ENCODE results near the gene SMIM12.

SMIM12 gene

GRCh38 chr1:34865981-34866761, 6.6 kb upstream of the SMIM12 start:
- H3K9ac ChIP-seq (ENCODE audit: low read depth in 1 of 2, low read length in 2 of 2): peak overlapping the region; percentile 67 to 79

GRCh38 chr1:34865573-34865972, 6.0 kb upstream of the SMIM12 start:
- no peaks in the 10 kb centered on the region for H3K27me3 ChIP-seq (ENCODE audit: control insufficient read depth in 1 of 2, insufficient read depth in 2 of 2, low read length in 2 of 2)
- H3K9me3 ChIP-seq (ENCODE audit: control insufficient read depth in 1 of 2, low read length in 2 of 2): no peaks in the 10 kb centered on the region
- H3K9ac ChIP-seq (ENCODE audit: low read depth in 1 of 2, low read length in 2 of 2): peak overlapping the region; percentile 67 to 79
- no peaks in the 10 kb centered on the region for H3K36me3 ChIP-seq (ENCODE audit: control insufficient read depth in 1 of 2, insufficient read depth in 2 of 2, low read length in 2 of 2)
- peak overlapping the region; percentile 71 to 75 for H3K4me3 ChIP-seq (ENCODE audit: low read depth in 1 of 2, low read length in 2 of 2)
- H3K4me1 ChIP-seq (ENCODE audit: control insufficient read depth in 1 of 2, insufficient read depth in 2 of 2, low read length in 2 of 2): peaks cover 6 to 8% of the 10 kb centered on the region in 2 donors
- peak overlapping the region; percentile 78 for H3K27ac ChIP-seq (ENCODE audit: low read depth, low read length)

More at GRCh38 chr1:34865981-34866761, 6.6 kb upstream of the SMIM12 start:
- Histone ChIP-seq H3K4me3 (ENCODE audit: low read depth in 1 of 2, low read length in 2 of 2) (peak overlapping the region; percentile 71 to 75), H3K4me1 (ENCODE audit: control insufficient read depth in 1 of 2, insufficient read depth in 2 of 2, low read length in 2 of 2) (peaks cover 6 to 8% of the 10 kb centered on the region in 2 donors), H3K36me3 (ENCODE audit: control insufficient read depth in 1 of 2, insufficient read depth in 2 of 2, low read length in 2 of 2) (no peaks in the 10 kb centered on the region), H3K27ac (ENCODE audit: low read depth, low read length) (peak overlapping the region; percentile 78), H3K9me3 (ENCODE audit: control insufficient read depth in 1 of 2, low read length in 2 of 2) (no peaks in the 10 kb centered on the region), H3K27me3 (ENCODE audit: control insufficient read depth in 1 of 2, insufficient read depth in 2 of 2, low read length in 2 of 2) (no peaks in the 10 kb centered on the region)

GRCh38 chr1:34864759-34865158, 5.2 kb upstream of the SMIM12 start:
- Histone ChIP-seq H3K9me3 (ENCODE audit: control insufficient read depth in 1 of 2, low read length in 2 of 2) (no peaks in the 10 kb centered on the region), H3K4me1 (ENCODE audit: control insufficient read depth in 1 of 2, insufficient read depth in 2 of 2, low read length in 2 of 2) (peaks cover 12 to 14% of the 10 kb centered on the region in 2 donors), H3K27me3 (ENCODE audit: control insufficient read depth in 1 of 2, insufficient read depth in 2 of 2, low read length in 2 of 2) (no peaks in the 10 kb centered on the region), H3K27ac (ENCODE audit: low read depth, low read length) (no peak overlapping the region), H3K36me3 (ENCODE audit: control insufficient read depth in 1 of 2, insufficient read depth in 2 of 2, low read length in 2 of 2) (no peaks in the 10 kb centered on the region), H3K9ac (ENCODE audit: low read depth in 1 of 2, low read length in 2 of 2) (no peak overlapping the region), H3K4me3 (ENCODE audit: low read depth in 1 of 2, low read length in 2 of 2) (no peak overlapping the region)

GRCh38 chr1:34863501-34863900, 4.0 kb upstream of the SMIM12 start:
- H3K9me3 ChIP-seq (ENCODE audit: control insufficient read depth in 1 of 2, low read length in 2 of 2): no peaks in the 10 kb centered on the region
- no peaks in the 10 kb centered on the region for H3K27me3 ChIP-seq (ENCODE audit: control insufficient read depth in 1 of 2, insufficient read depth in 2 of 2, low read length in 2 of 2)
- no peak overlapping the region for H3K27ac ChIP-seq (ENCODE audit: low read depth, low read length)
- H3K4me1 ChIP-seq (ENCODE audit: control insufficient read depth in 1 of 2, insufficient read depth in 2 of 2, low read length in 2 of 2): peaks cover 17 to 20% of the 10 kb centered on the region in 2 donors
- H3K4me3 ChIP-seq (ENCODE audit: low read depth in 1 of 2, low read length in 2 of 2): no peak overlapping the region
- no peaks in the 10 kb centered on the region for H3K36me3 ChIP-seq (ENCODE audit: control insufficient read depth in 1 of 2, insufficient read depth in 2 of 2, low read length in 2 of 2)
- no peak overlapping the region for H3K9ac ChIP-seq (ENCODE audit: low read depth in 1 of 2, low read length in 2 of 2)

GRCh38 chr1:34858901-34859445, 576 bp downstream of the SMIM12 start:
- H3K9ac ChIP-seq (ENCODE audit: low read depth in 1 of 2, low read length in 2 of 2): peak overlapping the region; percentile 79 to 100
- H3K27ac ChIP-seq (ENCODE audit: low read depth, low read length): peak overlapping the region; percentile 86
- H3K36me3 ChIP-seq (ENCODE audit: control insufficient read depth in 1 of 2, insufficient read depth in 2 of 2, low read length in 2 of 2): peaks cover 14 to 19% of the 10 kb centered on the region in 2 donors
- H3K9me3 ChIP-seq (ENCODE audit: control insufficient read depth in 1 of 2, low read length in 2 of 2): no peaks in the 10 kb centered on the region
- peaks cover 21 to 28% of the 10 kb centered on the region in 2 donors for H3K4me1 ChIP-seq (ENCODE audit: control insufficient read depth in 1 of 2, insufficient read depth in 2 of 2, low read length in 2 of 2)
- H3K27me3 ChIP-seq (ENCODE audit: control insufficient read depth in 1 of 2, insufficient read depth in 2 of 2, low read length in 2 of 2): no peaks in the 10 kb centered on the region
- peak overlapping the region; percentile 91 to 100 for H3K4me3 ChIP-seq (ENCODE audit: low read depth in 1 of 2, low read length in 2 of 2)

- H3K4me3 ChIP-seq (ENCODE audit: low read depth in 1 of 2, low read length in 2 of 2): no peak overlapping the region
- peaks cover 21 to 24% of the 10 kb centered on the region in 2 donors for H3K4me1 ChIP-seq (ENCODE audit: control insufficient read depth in 1 of 2, insufficient read depth in 2 of 2, low read length in 2 of 2)
- H3K9me3 ChIP-seq (ENCODE audit: control insufficient read depth in 1 of 2, low read length in 2 of 2): no peaks in the 10 kb centered on the region
- H3K27me3 ChIP-seq (ENCODE audit: control insufficient read depth in 1 of 2, insufficient read depth in 2 of 2, low read length in 2 of 2): no peaks in the 10 kb centered on the region
- no peak overlapping the region for H3K9ac ChIP-seq (ENCODE audit: low read depth in 1 of 2, low read length in 2 of 2)
- peaks cover 14 to 31% of the 10 kb centered on the region in 2 donors for H3K36me3 ChIP-seq (ENCODE audit: control insufficient read depth in 1 of 2, insufficient read depth in 2 of 2, low read length in 2 of 2)
- H3K27ac ChIP-seq (ENCODE audit: low read depth, low read length): no peak overlapping the region
These were observed 2.9 kb downstream of the SMIM12 start for GRCh38 chr1:34856697-34857096.

GRCh38 chr1:34852677-34853217, 6.8 kb downstream of the SMIM12 start:
- H3K4me1 ChIP-seq (ENCODE audit: control insufficient read depth in 1 of 2, insufficient read depth in 2 of 2, low read length in 2 of 2): peaks cover 2 to 5% of the 10 kb centered on the region in 2 donors
- no peak overlapping the region for H3K4me3 ChIP-seq (ENCODE audit: low read depth in 1 of 2, low read length in 2 of 2)
- no peaks in the 10 kb centered on the region for H3K9me3 ChIP-seq (ENCODE audit: control insufficient read depth in 1 of 2, low read length in 2 of 2)
- H3K27me3 ChIP-seq (ENCODE audit: control insufficient read depth in 1 of 2, insufficient read depth in 2 of 2, low read length in 2 of 2): no peaks in the 10 kb centered on the region
- peaks cover 14 to 54% of the 10 kb centered on the region in 2 donors for H3K36me3 ChIP-seq (ENCODE audit: control insufficient read depth in 1 of 2, insufficient read depth in 2 of 2, low read length in 2 of 2)
- H3K9ac ChIP-seq (ENCODE audit: low read depth in 1 of 2, low read length in 2 of 2): no peak overlapping the region
- no peak overlapping the region for H3K27ac ChIP-seq (ENCODE audit: low read depth, low read length)

- no peak overlapping the region for H3K27ac ChIP-seq (ENCODE audit: low read depth, low read length)
- no peaks in the 10 kb centered on the region for H3K27me3 ChIP-seq (ENCODE audit: control insufficient read depth in 1 of 2, insufficient read depth in 2 of 2, low read length in 2 of 2)
- H3K4me3 ChIP-seq (ENCODE audit: low read depth in 1 of 2, low read length in 2 of 2): no peak overlapping the region
- H3K36me3 ChIP-seq (ENCODE audit: control insufficient read depth in 1 of 2, insufficient read depth in 2 of 2, low read length in 2 of 2): peaks cover 14 to 57% of the 10 kb centered on the region in 2 donors
- H3K4me1 ChIP-seq (ENCODE audit: control insufficient read depth in 1 of 2, insufficient read depth in 2 of 2, low read length in 2 of 2): no peaks in the 10 kb centered on the region
- no peak overlapping the region for H3K9ac ChIP-seq (ENCODE audit: low read depth in 1 of 2, low read length in 2 of 2)
- no peaks in the 10 kb centered on the region for H3K9me3 ChIP-seq (ENCODE audit: control insufficient read depth in 1 of 2, low read length in 2 of 2)
These were observed 8.0 kb downstream of the SMIM12 start for GRCh38 chr1:34851431-34852105.

- no peak overlapping the region for H3K9ac ChIP-seq (ENCODE audit: low read depth in 1 of 2, low read length in 2 of 2)
- no peak overlapping the region for H3K27ac ChIP-seq (ENCODE audit: low read depth, low read length)
- H3K4me3 ChIP-seq (ENCODE audit: low read depth in 1 of 2, low read length in 2 of 2): no peak overlapping the region
- no peaks in the 10 kb centered on the region for H3K9me3 ChIP-seq (ENCODE audit: control insufficient read depth in 1 of 2, low read length in 2 of 2)
- no peaks in the 10 kb centered on the region for H3K4me1 ChIP-seq (ENCODE audit: control insufficient read depth in 1 of 2, insufficient read depth in 2 of 2, low read length in 2 of 2)
- peaks cover 9 to 52% of the 10 kb centered on the region in 2 donors for H3K36me3 ChIP-seq (ENCODE audit: control insufficient read depth in 1 of 2, insufficient read depth in 2 of 2, low read length in 2 of 2)
- H3K27me3 ChIP-seq (ENCODE audit: control insufficient read depth in 1 of 2, insufficient read depth in 2 of 2, low read length in 2 of 2): no peaks in the 10 kb centered on the region
These were observed 9.2 kb downstream of the SMIM12 start for GRCh38 chr1:34850382-34850781.

- Histone ChIP-seq H3K36me3 (ENCODE audit: control insufficient read depth in 1 of 2, insufficient read depth in 2 of 2, low read length in 2 of 2) (peaks cover 0 to 30% of the 10 kb centered on the region in 2 donors), H3K27me3 (ENCODE audit: control insufficient read depth in 1 of 2, insufficient read depth in 2 of 2, low read length in 2 of 2) (no peaks in the 10 kb centered on the region), H3K4me3 (ENCODE audit: low read depth in 1 of 2, low read length in 2 of 2) (no peak overlapping the region), H3K9me3 (ENCODE audit: control insufficient read depth in 1 of 2, low read length in 2 of 2) (no peaks in the 10 kb centered on the region), H3K9ac (ENCODE audit: low read depth in 1 of 2, low read length in 2 of 2) (no peak overlapping the region), H3K4me1 (ENCODE audit: control insufficient read depth in 1 of 2, insufficient read depth in 2 of 2, low read length in 2 of 2) (no peaks in the 10 kb centered on the region), H3K27ac (ENCODE audit: low read depth, low read length) (no peak overlapping the region)
These were observed 12.5 kb downstream of the SMIM12 start for GRCh38 chr1:34847094-34847493.
